Inflammatory macrophage treated with lipopolysaccharide for 1 hour (primary cell): Measurements from ENCODE around the gene PSMB2.

Experiments used
- DNase-seq, 2 donors: peaks; one replicate each; pipeline ENCODE4 v3.0.0-alpha.2; 2020 to 2022

PSMB2 gene

DNA sequence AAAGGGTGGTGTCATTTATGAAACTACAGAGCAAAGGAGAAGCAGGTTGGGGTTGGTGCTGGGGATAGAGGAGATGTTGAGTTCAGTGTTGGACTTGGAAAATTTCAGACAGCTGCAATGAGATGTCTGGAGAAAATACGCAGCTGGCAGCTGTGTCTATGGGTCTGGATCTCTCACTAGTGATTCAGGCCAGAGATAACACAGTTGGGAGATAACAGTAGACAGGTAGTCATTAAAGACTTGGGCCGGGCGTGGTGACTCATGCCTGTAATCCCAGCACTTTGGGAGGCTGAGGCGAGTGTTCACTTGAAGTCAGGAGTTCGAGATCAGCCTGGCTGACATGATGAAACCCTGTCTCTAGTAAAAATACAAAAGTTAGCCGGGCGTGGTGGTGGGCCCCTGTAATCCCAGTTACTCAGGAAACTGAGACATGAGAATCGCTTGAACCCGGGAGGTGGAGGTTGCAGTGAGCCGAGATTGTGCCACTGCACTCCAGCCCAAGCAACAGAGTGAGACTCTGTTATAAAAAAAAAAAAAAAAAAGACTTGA lies 70.7 kb downstream of the PSMB2 start:
- DNase-seq: no peak

GRCh38 chr1:35569936-35570335 lies 71.4 kb downstream of the PSMB2 start:
- DNase-seq: no peak

DNA sequence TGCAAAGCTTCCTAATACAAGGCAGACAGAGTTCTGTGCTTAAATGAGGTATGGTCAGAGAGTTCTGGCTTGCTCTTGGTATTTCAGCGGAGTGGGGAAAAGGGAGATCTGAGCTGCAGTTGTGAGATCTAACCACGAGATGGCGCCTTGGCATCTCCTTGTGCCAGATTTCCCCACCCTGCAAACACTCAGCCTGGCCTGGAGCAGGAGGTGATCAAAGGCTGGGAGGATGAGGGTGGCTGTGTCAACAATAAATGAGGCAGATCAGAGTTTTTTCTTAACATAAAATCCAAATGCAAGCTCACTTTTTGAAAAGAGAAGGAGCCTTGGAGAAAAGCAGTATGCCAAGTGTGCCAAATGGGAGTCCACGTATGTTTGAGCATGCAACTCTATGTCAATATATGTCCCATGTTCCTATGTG lies 72.3 kb downstream of the PSMB2 start:
- DNase-seq: peak; percentile 37 to 86

- DNase-seq: no peak
These were observed 73.3 kb downstream of the PSMB2 start for GRCh38 chr1:35567947-35568558.

DNA sequence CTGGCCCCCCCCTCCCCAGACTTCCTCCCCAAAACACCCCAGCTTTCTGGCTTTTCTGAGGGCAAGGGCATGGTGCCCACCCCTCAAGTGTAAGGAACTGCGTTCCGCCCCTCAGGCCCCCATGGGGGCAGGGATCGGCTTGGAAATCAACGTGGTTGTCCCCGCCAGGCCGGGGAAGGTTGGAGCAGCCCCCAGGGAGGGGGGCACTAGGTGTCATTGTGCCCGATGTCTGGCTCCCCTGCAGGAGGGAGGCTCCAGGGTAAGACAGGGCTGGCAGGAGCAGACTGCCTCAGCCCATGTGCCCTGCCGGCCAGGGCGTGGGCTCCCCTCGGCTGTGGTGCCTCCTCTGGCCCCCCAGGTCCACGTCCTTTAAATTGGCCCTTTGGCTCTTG lies 75.6 kb downstream of the PSMB2 start:
- DNase-seq: no peak

GRCh38 chr1:35564884-35565741 lies 76.2 kb downstream of the PSMB2 start:
- no peak for DNase-seq

DNA sequence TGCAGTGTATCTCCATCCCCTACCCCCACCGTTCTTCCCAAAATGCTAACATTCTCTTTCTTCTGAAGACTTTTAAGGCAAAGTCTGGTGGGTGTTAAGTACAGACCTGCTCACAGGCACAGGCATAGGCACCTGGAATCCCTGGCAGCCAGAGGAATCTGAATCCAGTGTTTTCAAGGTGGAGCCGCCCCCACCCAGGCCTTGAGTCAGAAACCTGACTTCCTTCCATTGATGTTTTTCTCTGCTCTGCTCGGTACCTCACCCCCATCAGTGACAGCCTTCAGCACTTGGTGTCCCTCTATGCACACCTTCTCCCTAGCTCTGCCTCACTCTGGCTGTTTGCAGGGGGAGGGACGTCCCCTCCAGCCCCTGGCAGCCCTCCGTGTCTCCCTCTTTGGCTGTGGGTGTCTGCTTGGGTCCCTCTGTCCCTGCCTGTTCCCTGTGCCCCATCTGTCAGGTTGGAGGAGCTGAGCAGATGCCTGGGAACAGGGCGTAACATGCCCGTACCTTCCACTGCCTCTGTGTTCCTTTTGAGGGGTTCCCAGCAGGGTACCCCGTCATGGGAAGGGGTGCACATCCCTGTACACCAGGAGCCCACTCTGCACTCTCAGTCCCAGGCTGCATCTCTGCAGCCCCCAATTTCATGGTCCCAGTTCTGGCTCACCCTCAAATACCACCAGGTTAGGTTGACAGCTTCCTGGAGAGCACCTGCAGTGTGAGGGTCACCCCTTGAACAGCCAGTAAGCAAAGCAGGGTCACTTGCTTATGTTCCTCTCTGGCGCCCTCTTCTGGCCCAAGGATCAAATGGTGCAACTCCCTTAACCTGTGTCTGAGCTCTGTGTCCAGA lies 77.1 kb downstream of the PSMB2 start:
- DNase-seq: peak; percentile 48 to 87

DNA sequence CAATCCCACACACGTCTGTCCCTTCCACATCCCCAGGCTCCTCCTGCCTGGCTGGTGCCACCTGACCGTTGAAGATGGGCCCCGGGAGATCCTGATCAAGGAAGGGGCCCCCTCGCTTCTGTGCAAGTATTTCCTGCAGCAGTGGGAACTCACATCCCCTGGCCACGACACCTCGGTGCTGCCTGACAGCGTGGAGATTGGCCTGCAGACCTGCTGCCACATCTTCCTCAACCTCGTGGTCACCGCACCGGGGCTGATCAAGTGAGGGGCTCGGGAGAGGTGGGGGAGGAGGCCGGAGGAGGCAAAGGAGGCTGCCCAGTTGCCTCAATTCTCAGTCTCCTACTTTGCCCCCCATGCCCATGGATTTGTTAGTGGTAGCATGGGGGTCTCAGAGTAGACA lies 78.2 kb downstream of the PSMB2 start:
- no peak for DNase-seq

- DNase-seq: no peak
These were observed 79.2 kb downstream of the PSMB2 start for GRCh38 chr1:35561972-35562680.

- no peak for DNase-seq
These were observed 79.9 kb downstream of the PSMB2 start for GRCh38 chr1:35561297-35561971.

GRCh38 chr1:35560256-35561225 lies 80.8 kb downstream of the PSMB2 start:
- no peak for DNase-seq

DNA sequence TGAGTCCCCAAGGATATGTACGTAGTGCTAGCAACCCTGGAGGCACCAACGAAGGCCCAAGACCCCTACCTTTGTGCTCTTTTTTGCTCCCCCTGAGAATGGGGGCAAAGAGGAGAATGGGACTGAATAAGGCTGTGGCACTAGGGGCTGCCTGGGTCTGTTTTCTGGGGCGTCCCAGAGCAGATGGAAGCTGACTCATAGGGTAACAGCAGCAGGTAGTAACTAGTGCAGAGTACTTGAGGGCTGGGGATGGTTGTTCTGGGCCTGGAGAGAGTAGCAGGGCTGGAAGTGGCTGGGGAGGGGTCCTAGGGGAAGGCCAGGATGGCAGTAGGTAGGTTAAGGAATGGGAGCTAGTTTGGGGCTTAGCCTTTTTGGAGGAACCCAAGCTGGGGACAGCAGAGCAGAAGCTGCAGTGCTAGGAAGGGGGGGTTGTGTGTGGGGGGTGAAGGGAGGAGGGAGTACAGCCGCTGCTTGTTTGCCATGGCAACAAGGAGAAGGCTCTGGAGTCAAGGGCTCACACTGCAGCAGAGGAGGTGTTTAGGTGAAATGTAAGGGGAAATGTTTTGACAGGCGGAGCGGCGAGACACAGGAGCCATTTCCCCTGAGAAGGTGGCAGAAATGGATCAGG lies 81.9 kb downstream of the PSMB2 start:
- DNase-seq: no peak

GRCh38 chr1:35558374-35559316 lies 82.7 kb downstream of the PSMB2 start:
- no peak for DNase-seq

DNA sequence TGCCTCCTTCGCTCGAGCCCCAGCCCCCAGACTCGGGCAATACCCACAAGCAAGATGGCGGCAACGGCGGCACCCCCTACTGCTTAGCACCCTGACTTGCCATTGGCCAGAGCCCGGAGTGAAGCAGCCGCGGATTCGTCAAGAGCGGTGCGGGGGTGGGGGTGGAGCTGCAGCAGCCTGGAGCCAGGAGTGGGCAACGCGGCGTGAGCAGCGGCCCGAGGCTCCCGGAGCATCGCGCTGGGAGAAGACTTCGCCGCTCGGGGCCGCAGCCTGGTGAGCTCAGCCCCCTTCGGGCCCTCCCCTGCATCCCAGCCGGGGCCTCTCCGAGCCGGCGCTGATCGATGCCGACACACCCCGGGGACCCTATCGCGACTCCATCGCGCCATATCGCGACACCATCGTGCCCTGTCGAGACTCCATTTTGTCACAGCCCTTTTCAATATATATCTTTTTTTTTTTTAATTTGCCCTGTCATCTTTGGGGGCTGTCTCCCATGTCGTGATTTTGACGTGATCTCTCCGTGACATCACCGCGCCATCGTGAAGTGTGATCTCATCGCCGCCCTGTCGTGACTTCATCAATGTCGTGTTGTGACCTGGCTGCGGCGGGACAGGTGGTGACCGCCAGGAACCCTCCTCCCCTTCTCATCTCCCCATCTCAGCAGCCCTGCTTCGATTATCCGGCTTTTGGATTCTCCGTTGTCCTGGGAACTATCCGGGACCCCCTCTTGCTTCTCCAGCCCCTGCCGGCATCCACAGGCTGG lies 83.5 kb downstream of the PSMB2 start, which contains the start of gene NCDN:
Gene NCDN, plus strand, starts transcription at position 189 of the 763 bp plus-strand sequence. Its CDS starts 392 bp downstream, at position 581.
- DNase-seq: peak; percentile 96 to 97

DNA sequence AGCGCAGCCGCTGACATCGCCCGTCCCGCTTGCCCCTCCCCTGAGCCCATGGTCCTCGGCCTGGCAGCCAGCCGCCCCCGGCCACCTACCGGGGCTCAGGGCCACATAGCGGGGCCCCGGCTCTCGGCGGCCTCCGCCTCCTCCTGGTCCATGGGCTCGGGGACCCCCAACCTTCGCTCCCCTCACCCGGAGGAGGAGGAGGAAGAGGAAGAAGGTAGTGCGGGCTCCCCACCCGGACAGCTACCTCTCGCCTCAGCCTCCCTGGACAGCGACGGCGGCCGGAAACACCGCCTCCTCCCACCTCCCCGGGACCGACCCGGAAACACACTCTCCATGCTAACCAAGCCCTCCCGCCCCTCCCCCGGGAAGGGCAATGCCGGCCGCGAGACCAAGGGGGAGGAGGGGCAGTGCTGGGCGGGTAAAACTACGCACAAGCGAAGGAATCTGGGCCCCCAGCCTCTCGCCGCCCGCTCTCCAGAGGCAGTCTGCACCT lies 84.2 kb downstream of the PSMB2 start, which contains the start of gene KIAA0319L:
Gene KIAA0319L, minus strand, starts transcription at position 286 of the 493 bp plus-strand sequence. CDS start 2,912 bp downstream, outside the sequence.
- DNase-seq: peak; percentile 29 to 71

DNA sequence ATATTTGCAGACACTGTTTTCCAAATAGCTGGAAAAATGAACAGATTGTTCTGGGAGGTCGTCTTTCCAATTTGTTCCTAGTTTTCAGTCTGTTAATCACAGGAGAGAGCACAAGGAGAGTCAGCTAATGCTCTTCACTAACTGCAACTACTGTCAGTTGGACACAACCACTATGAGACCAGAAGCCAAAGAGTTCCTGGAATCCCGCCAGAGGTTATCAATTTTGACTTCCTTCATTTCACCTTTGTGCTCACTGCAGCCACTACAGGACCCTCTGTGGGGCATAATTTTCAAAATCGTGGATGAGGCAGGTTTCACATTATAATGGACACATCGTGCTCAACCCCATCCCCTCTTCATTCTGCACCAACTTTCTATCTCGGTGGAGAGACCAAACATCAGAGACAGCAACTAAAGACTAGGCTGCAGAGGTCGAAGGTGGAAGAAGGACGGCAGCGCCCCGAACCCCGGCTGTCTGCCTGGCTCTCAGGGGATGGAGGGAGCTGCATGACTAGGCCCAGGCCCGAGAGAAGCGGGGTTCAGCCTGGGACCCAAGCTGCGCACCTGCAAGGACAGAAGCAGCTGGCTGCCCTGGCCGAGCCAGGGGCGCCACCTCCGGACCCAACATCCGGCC lies 84.7 kb downstream of the PSMB2 start:
- no peak for DNase-seq
